Endothelial cell of umbilical vein (primary cell): ENCODE measurements around the gene DIP2C.

Experiments used
- CTCF ChIP-seq, 2 donors: IDR thresholded peaks; 1 replicate in 1 of 2; 2 replicates in 1 of 2; pipeline ENCODE4 v1.5.1; 2011; ENCODE audit warnings: low read length in 2 of 2, mild to moderate bottlenecking in 2 of 2, moderate library complexity in 2 of 2, control low read depth in 1 of 2, inconsistent platforms in 1 of 2, low read depth in 1 of 2; ENCODE audit not compliant: insufficient read depth in 1 of 2; ENCODE audit errors: extremely low read depth in 1 of 2
- JUN ChIP-seq: IDR thresholded peaks from 2 replicates; pipeline ENCODE4 v1.6.1; 2011; ENCODE audit warnings: borderline replicate concordance, low read depth; ENCODE audit not compliant: insufficient read length, insufficient read depth
- MAX ChIP-seq: IDR thresholded peaks from 2 replicates; pipeline ENCODE4 v1.6.1; 2011; ENCODE audit not compliant: insufficient read depth, insufficient read length
- POLR2A ChIP-seq: IDR thresholded peaks from 2 replicates; pipeline ENCODE4 v1.6.1; 2012; ENCODE audit warnings: low read depth, mild to moderate bottlenecking, control low read depth, low read length
- POLR2AphosphoS5 ChIP-seq: IDR thresholded peaks from 2 replicates; pipeline ENCODE4 v1.6.1; 2012; ENCODE audit warnings: low read depth, mild to moderate bottlenecking, control low read depth, low read length, moderate library complexity; ENCODE audit not compliant: insufficient read depth

- TF ChIP-seq CTCF (IDR thresholded peaks at IDR 0.05; ENCODE audit: extremely low read depth in 1 of 2, insufficient read depth in 1 of 2, low read depth in 1 of 2, low read length in 2 of 2): no peak
- no peak for TF ChIP-seq POLR2AphosphoS5
- no peak for TF ChIP-seq MAX
- no peak for TF ChIP-seq POLR2A
- TF ChIP-seq JUN: no peak
Measured at GRCh38 chr10:652233-652632, 37.2 kb downstream of the DIP2C start.
